GM20431 (cell line): Measurements from ENCODE around the gene POLR2J3.
"Not testable (repeated sequence)": the region's sequence is repeated elsewhere in the genome, so short reads cannot be mapped to it uniquely, and the experiment has no call there.

ENCODE experiments used
- in situ Hi-C: fragments of 300-500 bp; cut with MseI, MboI; formaldehyde crosslinking; loops from one replicate; pipeline ENCODE4 v1.15.0; 2020; ENCODE audit warnings: low sequenced_read_pairs; ENCODE audit not compliant: unreplicated experiment

The POLR2J3 gene

GRCh38 chr7:102527182-102527581 is 45.2 kb downstream of the POLR2J3 start:
- in situ Hi-C loops, result not testable (repeated sequence)

GRCh38 chr7:102524803-102525202 is 47.6 kb downstream of the POLR2J3 start:
- in situ Hi-C loops, result not testable (repeated sequence)

DNA sequence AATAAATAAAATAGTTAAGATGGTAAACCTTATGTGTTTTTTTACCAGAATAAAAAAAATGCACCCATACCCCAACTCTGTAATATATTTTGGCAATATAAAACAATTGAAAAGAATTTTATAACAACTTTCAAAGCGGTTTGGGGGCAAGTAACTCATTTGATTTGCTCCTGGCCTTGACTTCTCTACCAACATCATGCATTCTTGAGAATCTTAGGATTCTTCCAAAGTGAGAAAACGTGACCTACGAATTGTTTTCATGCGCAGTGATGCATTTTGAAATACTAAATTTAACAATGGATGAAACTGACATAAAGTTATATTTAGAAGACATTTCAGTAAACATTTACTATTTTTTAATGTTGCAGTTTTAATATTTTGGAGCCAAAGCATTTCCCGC is 51.6 kb downstream of the POLR2J3 start:
- in situ Hi-C loops, result not testable (repeated sequence)

DNA sequence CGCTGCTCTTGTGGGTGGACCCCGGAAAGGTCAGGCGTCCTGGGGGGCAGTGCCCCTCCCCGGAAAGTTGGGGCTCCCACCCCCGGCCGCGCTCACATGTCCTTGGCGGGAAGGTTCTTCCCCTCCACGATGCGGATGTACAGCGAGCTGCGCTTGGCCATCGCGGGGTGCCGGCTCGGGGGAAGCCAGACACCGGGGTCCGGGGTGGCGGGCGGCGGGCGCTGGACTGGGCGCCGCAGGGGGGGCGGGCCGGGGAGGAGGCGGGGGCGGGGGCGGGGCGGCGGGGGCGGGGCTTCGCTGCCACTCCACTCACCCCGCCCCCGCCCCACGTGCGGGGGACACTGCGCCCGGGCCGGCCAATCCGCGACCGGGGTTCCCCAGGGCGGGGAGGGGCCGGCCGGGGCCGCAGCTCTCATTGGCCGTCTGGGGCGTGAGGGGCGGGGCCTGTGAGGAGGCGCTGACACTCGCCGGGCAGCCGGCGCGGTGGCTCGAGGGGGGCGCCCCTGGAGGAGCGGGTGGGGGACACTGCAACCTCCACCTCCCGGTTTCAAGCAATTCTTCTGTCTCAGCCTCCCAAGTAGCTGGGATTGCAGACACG is 54.7 kb downstream of the POLR2J3 start, which contains the start of gene RASA4B:
RASA4B (minus strand) TSS at position 228 of the 598 bp plus-strand sequence; CDS start at position 161, 67 bp downstream.
- in situ Hi-C loops, result not testable (repeated sequence)
